Hepatocyte (in vitro differentiated cells): ENCODE data around the gene NR2E1. TPM values are rescaled to one million over a fixed set of nuclear protein-coding genes. Genes with fewer than 3 reads are reported as not detected.

ENCODE experiments used
- DNase-seq: peaks from one replicate; pipeline ENCODE4 v3.0.0-alpha.2; 2016; ENCODE audit warnings: low spot score
- H2AFZ ChIP-seq: fragments of 200-600 bp; sonication (generic); 2 replicates; pipeline ENCODE4 v1.6.0; 2016; ENCODE audit warnings: antibody characterized with exemption, mild to moderate bottlenecking
- H3K27ac ChIP-seq: fragments of 200-600 bp; sonication (generic); 2 replicates; pipeline ENCODE4 v1.5.1; 2016; ENCODE audit warnings: mild to moderate bottlenecking
- H3K27me3 ChIP-seq: fragments of 200-600 bp; sonication (generic); 2 replicates; pipeline ENCODE4 v1.6.1; 2016
- H3K36me3 ChIP-seq: fragments of 200-600 bp; sonication (generic); replicated peaks from 2 replicates; pipeline ENCODE4 v1.5.1; 2016; ENCODE audit warnings: low read depth; ENCODE audit not compliant: insufficient read depth
- H3K4me1 ChIP-seq: fragments of 200-600 bp; sonication (generic); 2 replicates; pipeline ENCODE4 v1.5.1; 2016; ENCODE audit warnings: mild to moderate bottlenecking, moderate library complexity; ENCODE audit not compliant: insufficient read depth
- H3K4me2 ChIP-seq: fragments of 200-600 bp; sonication (generic); 2 replicates; pipeline ENCODE4 v1.6.0; 2016
- H3K4me3 ChIP-seq: fragments of 200-600 bp; sonication (generic); 2 replicates; pipeline ENCODE4 v1.5.1; 2016; ENCODE audit warnings: mild to moderate bottlenecking
- H3K79me2 ChIP-seq: fragments of 200-600 bp; sonication (generic); 2 replicates; pipeline ENCODE4 v1.6.0; 2017; ENCODE audit warnings: mild to moderate bottlenecking
- H3K9me2 ChIP-seq: fragments of 200-600 bp; sonication (generic); replicated peaks from 2 replicates; pipeline ENCODE4 v1.6.0; 2017; ENCODE audit warnings: mild to moderate bottlenecking; ENCODE audit not compliant: insufficient read depth
- H3K9me3 ChIP-seq: fragments of 200-600 bp; sonication (generic); 2 replicates; pipeline ENCODE4 v1.5.1; 2016; ENCODE audit warnings: low read depth, mild to moderate bottlenecking
- H4K20me1 ChIP-seq: fragments of 200-600 bp; sonication (generic); 2 replicates; pipeline ENCODE4 v1.6.0; 2016; ENCODE audit warnings: mild to moderate bottlenecking; ENCODE audit not compliant: insufficient read depth, poor library complexity, severe bottlenecking
- CTCF ChIP-seq: fragments of 200-600 bp; sonication (generic); IDR thresholded peaks from 2 replicates; pipeline ENCODE4 v1.5.1; 2016; ENCODE audit warnings: antibody characterized with exemption, mild to moderate bottlenecking; ENCODE audit not compliant: poor library complexity
- EZH2 ChIP-seq: fragments of 200-600 bp; sonication (generic); IDR thresholded peaks from 2 replicates; pipeline ENCODE4 v1.6.1; 2016; ENCODE audit warnings: antibody characterized with exemption, mild to moderate bottlenecking, borderline replicate concordance
- EZH2phosphoT487 ChIP-seq: fragments of 200-600 bp; sonication (generic); IDR thresholded peaks from one replicate; pipeline ENCODE4 v1.6.1; 2018; ENCODE audit warnings: antibody characterized with exemption, mild to moderate bottlenecking, low read depth, moderate library complexity; ENCODE audit not compliant: unreplicated experiment, severe bottlenecking
- WGBS: methylation state at CpG from one replicate; pipeline ENCODE4 v1.1.6; 2016; ENCODE audit warnings: low lambda C conversion rate; ENCODE audit errors: missing lambda C conversion rate; 5-methylcytosine and 5-hydroxymethylcytosine counted together
- polyA plus RNA-seq: library from polyadenylated mRNA; unstranded; fragments of >200 nt; fragmentation: Nextera tagmentation; extraction: Ambion mirVana; gene quantifications from 2 replicates; pipeline ENCODE4 v1.2.1, GENCODE V29; 2016
- total RNA-seq: library from RNA; depleted of rRNA; stranded (reverse); fragments of >200 nt; gene quantifications from 2 replicates; pipeline ENCODE4 v1.2.3, GENCODE V29; 2014

The NR2E1 gene
- total and polyA plus RNA-seq, 2 experiments from 2014 or later = not detected

- Histone ChIP-seq H3K9me2 (no peaks in the 10 kb centered on the region), H3K79me2 (peaks cover 58% of the 10 kb centered on the region), H3K36me3 (no peaks in the 10 kb centered on the region), H3K27me3 (no peaks in the 10 kb centered on the region), H4K20me1 (peaks cover 33% of the 10 kb centered on the region), H3K27ac (no peak overlapping the region), H2AFZ (no peak overlapping the region), H3K9me3 (no peaks in the 10 kb centered on the region), H3K4me2 (no peak overlapping the region), H3K4me1 (no peaks in the 10 kb centered on the region), H3K4me3 (no peak overlapping the region)
- DNase-seq = no peak
- TF ChIP-seq EZH2phosphoT487 (no peak), EZH2 (no peak), CTCF (no peak)
- 96% methylated on average over 2 of the region's 2 CpGs for WGBS
Measured at GRCh38 chr6:108222064-108222463, 56.2 kb downstream of the NR2E1 start.

GRCh38 chr6:108222504-108222903, 56.7 kb downstream of the NR2E1 start:
- no peak overlapping the region for H3K27ac ChIP-seq
- no peak for DNase-seq
- H3K79me2 ChIP-seq = peaks cover 58% of the 10 kb centered on the region
- no peak overlapping the region for H2AFZ ChIP-seq
- no peaks in the 10 kb centered on the region for H3K27me3 ChIP-seq
- TF ChIP-seq EZH2 (no peak), EZH2phosphoT487 (no peak), CTCF (no peak)
- peaks cover 30% of the 10 kb centered on the region for H4K20me1 ChIP-seq
- WGBS = 65% methylated on average over 1 of the region's 1 CpG
- no peak overlapping the region for H3K4me2 ChIP-seq
- no peaks in the 10 kb centered on the region for H3K9me2 ChIP-seq
- H3K4me3 ChIP-seq = no peak overlapping the region
- no peaks in the 10 kb centered on the region for H3K4me1 ChIP-seq
- H3K9me3 ChIP-seq = no peaks in the 10 kb centered on the region
- no peaks in the 10 kb centered on the region for H3K36me3 ChIP-seq

GRCh38 chr6:108227290-108227689, 61.5 kb downstream of the NR2E1 start:
- TF ChIP-seq EZH2 (no peak), CTCF (no peak), EZH2phosphoT487 (no peak)
- Histone ChIP-seq H3K9me3 (no peaks in the 10 kb centered on the region), H3K4me3 (no peak overlapping the region), H3K4me2 (no peak overlapping the region), H4K20me1 (peaks cover 51% of the 10 kb centered on the region), H3K4me1 (no peaks in the 10 kb centered on the region), H3K36me3 (no peaks in the 10 kb centered on the region), H3K79me2 (peaks cover 77% of the 10 kb centered on the region), H3K27ac (no peak overlapping the region), H2AFZ (no peak overlapping the region), H3K27me3 (no peaks in the 10 kb centered on the region), H3K9me2 (no peaks in the 10 kb centered on the region)
- DNase-seq = no peak
- 70% methylated on average over 3 of the region's 3 CpGs for WGBS

GRCh38 chr6:108228416-108228815, 62.6 kb downstream of the NR2E1 start:
- Histone ChIP-seq H3K36me3 (no peaks in the 10 kb centered on the region), H3K9me2 (no peaks in the 10 kb centered on the region), H3K27ac (no peak overlapping the region), H3K79me2 (peaks cover 84% of the 10 kb centered on the region), H3K9me3 (no peaks in the 10 kb centered on the region), H4K20me1 (peaks cover 54% of the 10 kb centered on the region), H3K4me2 (no peak overlapping the region), H3K27me3 (no peaks in the 10 kb centered on the region), H2AFZ (no peak overlapping the region), H3K4me3 (no peak overlapping the region), H3K4me1 (no peaks in the 10 kb centered on the region)
- whole genome bisulfite sequencing = 95% methylated on average over 8 of the region's 8 CpGs
- no peak for TF ChIP-seq CTCF
- TF ChIP-seq EZH2phosphoT487 = no peak
- TF ChIP-seq EZH2 = no peak
- no peak for DNase-seq
